ENCODE data around the gene SDS.

The SDS gene

GRCh38 chr12:113373969-113374368 lies 29.7 kb downstream of the SDS start:
- Histone ChIP-seq H4K20me1 (ENCODE audit: insufficient read depth, low read length) (no peaks in the 10 kb centered on the region), H3K9me3 (ENCODE audit: insufficient read depth, low read length, severe bottlenecking) (no peaks in the 10 kb centered on the region), H2AFZ (ENCODE audit: low read depth, low read length) (no peak overlapping the region), H3K79me2 (ENCODE audit: insufficient read depth, low read length) (no peaks in the 10 kb centered on the region), H3K4me2 (ENCODE audit: insufficient read depth, low read length) (no peak overlapping the region), H3K27me3 (ENCODE audit: insufficient read depth, low read length, poor library complexity) (no peaks in the 10 kb centered on the region), H3K36me3 (ENCODE audit: insufficient read depth, low read length) (peaks cover 3% of the 10 kb centered on the region; the same call in 1 of the 2 replicates), H3K4me1 (ENCODE audit: insufficient read depth, low read length) (no peaks in the 10 kb centered on the region), H3K4me3 (ENCODE audit: low read depth in 1 of 2, low read length in 2 of 2) (no peak overlapping the region), H3K9ac (ENCODE audit: low read depth, low read length) (no peak overlapping the region), H3K27ac (ENCODE audit: low read length) (no peak overlapping the region)
- ATAC-seq (ENCODE audit: insufficient read depth, low read depth) (no peak), DNase-seq (no peak)
- TF ChIP-seq EZH2 (IDR thresholded peaks at IDR 0.05; ENCODE audit: borderline replicate concordance, low read depth, low read length, severe bottlenecking) (no peak), CTCF (IDR thresholded peaks at IDR 0.05; ENCODE audit: borderline replicate concordance, extremely low read depth, low read length, poor library complexity, severe bottlenecking) (no peak)

GRCh38 chr12:113373440-113373839 lies 30.2 kb downstream of the SDS start:
- Histone ChIP-seq H3K79me2 (ENCODE audit: insufficient read depth, low read length) (no peaks in the 10 kb centered on the region), H3K4me1 (ENCODE audit: insufficient read depth, low read length) (no peaks in the 10 kb centered on the region), H4K20me1 (ENCODE audit: insufficient read depth, low read length) (peaks cover under 1% of the 10 kb centered on the region; the same call in 1 of the 2 replicates), H2AFZ (ENCODE audit: low read depth, low read length) (no peak overlapping the region), H3K27ac (ENCODE audit: low read length) (no peak overlapping the region), H3K36me3 (ENCODE audit: insufficient read depth, low read length) (peaks cover 3% of the 10 kb centered on the region; the same call in 1 of the 2 replicates), H3K27me3 (ENCODE audit: insufficient read depth, low read length, poor library complexity) (no peaks in the 10 kb centered on the region), H3K4me3 (ENCODE audit: low read depth in 1 of 2, low read length in 2 of 2) (no peak overlapping the region), H3K9me3 (ENCODE audit: insufficient read depth, low read length, severe bottlenecking) (no peaks in the 10 kb centered on the region), H3K9ac (ENCODE audit: low read depth, low read length) (no peak overlapping the region), H3K4me2 (ENCODE audit: insufficient read depth, low read length) (no peak overlapping the region)
- ATAC-seq (ENCODE audit: insufficient read depth, low read depth) = no peak
- TF ChIP-seq EZH2 (IDR thresholded peaks at IDR 0.05; ENCODE audit: borderline replicate concordance, low read depth, low read length, severe bottlenecking) = no peak
- TF ChIP-seq CTCF (IDR thresholded peaks at IDR 0.05; ENCODE audit: borderline replicate concordance, extremely low read depth, low read length, poor library complexity, severe bottlenecking) = no peak
- no peak for DNase-seq

- Histone ChIP-seq H3K27ac (ENCODE audit: low read length) (no peak overlapping the region), H3K4me2 (ENCODE audit: insufficient read depth, low read length) (no peak overlapping the region), H3K36me3 (ENCODE audit: insufficient read depth, low read length) (peaks cover 3% of the 10 kb centered on the region; the same call in 1 of the 2 replicates), H2AFZ (ENCODE audit: low read depth, low read length) (no peak overlapping the region), H3K27me3 (ENCODE audit: insufficient read depth, low read length, poor library complexity) (no peaks in the 10 kb centered on the region), H3K9me3 (ENCODE audit: insufficient read depth, low read length, severe bottlenecking) (no peaks in the 10 kb centered on the region), H4K20me1 (ENCODE audit: insufficient read depth, low read length) (peaks cover 6% of the 10 kb centered on the region; the same call in 1 of the 2 replicates), H3K4me3 (ENCODE audit: low read depth in 1 of 2, low read length in 2 of 2) (no peak overlapping the region), H3K4me1 (ENCODE audit: insufficient read depth, low read length) (no peaks in the 10 kb centered on the region), H3K9ac (ENCODE audit: low read depth, low read length) (no peak overlapping the region), H3K79me2 (ENCODE audit: insufficient read depth, low read length) (no peaks in the 10 kb centered on the region)
- no peak for ATAC-seq (ENCODE audit: insufficient read depth, low read depth)
- no peak for TF ChIP-seq CTCF (IDR thresholded peaks at IDR 0.05; ENCODE audit: borderline replicate concordance, extremely low read depth, low read length, poor library complexity, severe bottlenecking)
- no peak for TF ChIP-seq EZH2 (IDR thresholded peaks at IDR 0.05; ENCODE audit: borderline replicate concordance, low read depth, low read length, severe bottlenecking)
- DNase-seq = no peak
These were observed 31.3 kb downstream of the SDS start for GRCh38 chr12:113372371-113372770.

- no peak overlapping the region for H2AFZ ChIP-seq (ENCODE audit: low read depth, low read length)
- H3K36me3 ChIP-seq (ENCODE audit: insufficient read depth, low read length) = peaks cover 3% of the 10 kb centered on the region; the same call in 1 of the 2 replicates
- H3K79me2 ChIP-seq (ENCODE audit: insufficient read depth, low read length) = no peaks in the 10 kb centered on the region
- H3K27me3 ChIP-seq (ENCODE audit: insufficient read depth, low read length, poor library complexity) = no peaks in the 10 kb centered on the region
- TF ChIP-seq CTCF (IDR thresholded peaks at IDR 0.05; ENCODE audit: borderline replicate concordance, extremely low read depth, low read length, poor library complexity, severe bottlenecking) = no peak
- no peak for TF ChIP-seq EZH2 (IDR thresholded peaks at IDR 0.05; ENCODE audit: borderline replicate concordance, low read depth, low read length, severe bottlenecking)
- H4K20me1 ChIP-seq (ENCODE audit: insufficient read depth, low read length) = peaks cover 6% of the 10 kb centered on the region; the same call in 1 of the 2 replicates
- H3K4me3 ChIP-seq (ENCODE audit: low read depth in 1 of 2, low read length in 2 of 2) = no peak overlapping the region
- no peaks in the 10 kb centered on the region for H3K4me1 ChIP-seq (ENCODE audit: insufficient read depth, low read length)
- H3K9ac ChIP-seq (ENCODE audit: low read depth, low read length) = no peak overlapping the region
- no peak for DNase-seq
- no peak overlapping the region for H3K4me2 ChIP-seq (ENCODE audit: insufficient read depth, low read length)
- no peaks in the 10 kb centered on the region for H3K9me3 ChIP-seq (ENCODE audit: insufficient read depth, low read length, severe bottlenecking)
- H3K27ac ChIP-seq (ENCODE audit: low read length) = no peak overlapping the region
- no peak for ATAC-seq (ENCODE audit: insufficient read depth, low read depth)
These were observed 31.9 kb downstream of the SDS start for GRCh38 chr12:113371808-113372207.
